IMR-90 (cell line): ENCODE results near the gene TFAP2A. TPM values are rescaled to one million over a fixed set of nuclear protein-coding genes. Genes with fewer than 3 reads are reported as not detected.

Experiments
- ATAC-seq: fragments of 200-7000 bp; cut with Tn5 transposase; 2 replicates; pipeline ENCODE4 v1.9.1; 2020; ENCODE audit warnings: low read depth, mild to moderate bottlenecking, moderate library complexity
- BruUV-seq: library from RNA; stranded (reverse); fragments of 400-500 nt; replicated peaks from 2 replicates; lab custom pipeline; 2021; lab: Mats Ljungman, UMichigan
- CTCF ChIA-PET: fragments of 300-600 bp; formaldehyde crosslinking; extraction: SDS; loops from one replicate; lab custom pipeline; 2021; ENCODE audit warnings: antibody characterized with exemption; lab: Yijun Ruan, JAX
- POLR2A ChIA-PET: fragments of 300-600 bp; sonication (Branson Sonifier 250); formaldehyde crosslinking; loops from one replicate; lab custom pipeline; 2022; ENCODE audit warnings: antibody characterized with exemption; ENCODE audit not compliant: unreplicated experiment; lab: Charles Lee
- DNase-seq: peaks from one replicate; pipeline ENCODE4 v3.0.0; 2013
- H2AFZ ChIP-seq: replicated peaks from 2 replicates; pipeline ENCODE3; 2013; ENCODE audit warnings: low read length, mild to moderate bottlenecking; ENCODE audit not compliant: poor library complexity
- H2AK5ac ChIP-seq: 2 replicates; pipeline ENCODE4 v1.6.1; 2013; ENCODE audit warnings: low read depth, low read length, inconsistent platforms
- H2AK9ac ChIP-seq: replicated peaks from 2 replicates; pipeline ENCODE3; 2013; ENCODE audit warnings: mild to moderate bottlenecking, low read depth, low read length, moderate library complexity; ENCODE audit not compliant: poor library complexity
- H2BK120ac ChIP-seq: 2 replicates; pipeline ENCODE4 v1.6.1; 2013; ENCODE audit warnings: low read depth, low read length, inconsistent platforms
- H2BK15ac ChIP-seq: 3 replicates; pipeline ENCODE4 v1.6.1; 2013; ENCODE audit warnings: low read depth, low read length, inconsistent platforms
- H2BK20ac ChIP-seq: 2 replicates; pipeline ENCODE4 v1.6.1; 2013; ENCODE audit warnings: low read depth, mild to moderate bottlenecking, inconsistent platforms, low read length, moderate library complexity
- H2BK5ac ChIP-seq: 2 replicates; pipeline ENCODE4 v1.6.1; 2013; ENCODE audit warnings: mild to moderate bottlenecking, low read depth, low read length, inconsistent platforms; ENCODE audit not compliant: poor library complexity, severe bottlenecking
- H3K14ac ChIP-seq: replicated peaks from 2 replicates; pipeline ENCODE4 v1.6.1; 2013; ENCODE audit warnings: low read depth, low read length, inconsistent platforms
- H3K18ac ChIP-seq: 2 replicates; pipeline ENCODE4 v1.6.1; 2013; ENCODE audit warnings: low read depth, low read length, control low read depth
- H3K23ac ChIP-seq: 2 replicates; pipeline ENCODE4 v1.6.1; 2013; ENCODE audit warnings: low read depth, low read length, inconsistent platforms
- H3K27ac ChIP-seq: 2 replicates; pipeline ENCODE4 v1.5.1; 2013; ENCODE audit warnings: mild to moderate bottlenecking, control low read depth, low read length; ENCODE audit not compliant: insufficient read depth
- H3K27me3 ChIP-seq: 2 replicates; pipeline ENCODE4 v1.6.1; 2013; ENCODE audit warnings: low read length; ENCODE audit not compliant: control insufficient read depth, insufficient read depth
- H3K36me3 ChIP-seq: 2 replicates; pipeline ENCODE4 v1.6.1; 2013; ENCODE audit warnings: low read length, mixed read lengths; ENCODE audit not compliant: control insufficient read depth, insufficient read depth
- H3K4ac ChIP-seq: 2 replicates; pipeline ENCODE4 v1.6.1; 2013; ENCODE audit warnings: low read depth, low read length, inconsistent platforms
- H3K4me1 ChIP-seq: 2 replicates; pipeline ENCODE4 v1.6.1; 2013; ENCODE audit warnings: low read length, mixed read lengths; ENCODE audit not compliant: control insufficient read depth, insufficient read depth
- H3K4me2 ChIP-seq: 2 replicates; pipeline ENCODE4 v1.6.1; 2013; ENCODE audit warnings: low read depth, mild to moderate bottlenecking, control low read depth, low read length, moderate library complexity
- H3K4me3 ChIP-seq: 2 replicates; pipeline ENCODE4 v1.5.1; 2013; ENCODE audit warnings: low read depth, mild to moderate bottlenecking, control low read depth, low read length, moderate library complexity; ENCODE audit not compliant: insufficient read depth
- H3K56ac ChIP-seq: 2 replicates; pipeline ENCODE4 v1.6.1; 2013; ENCODE audit warnings: low read length, inconsistent platforms; ENCODE audit not compliant: insufficient read depth; ENCODE audit errors: extremely low read depth
- H3K79me1 ChIP-seq, 2 experiments: 2 replicates each; pipeline ENCODE4 v1.6.1; 2013; ENCODE audit warnings: low read length in 2 of 2, inconsistent platforms in 1 of 2, low read depth in 1 of 2
- H3K9ac ChIP-seq: 2 replicates; pipeline ENCODE4 v1.6.1; 2013; ENCODE audit warnings: low read depth, low read length, control low read depth
- H3K9me1 ChIP-seq: 2 replicates; pipeline ENCODE4 v1.6.1; 2013; ENCODE audit warnings: low read length, inconsistent platforms; ENCODE audit not compliant: insufficient read depth
- H3K9me3 ChIP-seq: 2 replicates; pipeline ENCODE4 v1.6.1; 2013; ENCODE audit warnings: low read length; ENCODE audit not compliant: control insufficient read depth, insufficient read depth
- H4K20me1 ChIP-seq: 2 replicates; pipeline ENCODE4 v1.6.1; 2013; ENCODE audit warnings: low read length, inconsistent platforms; ENCODE audit not compliant: insufficient read depth
- H4K5ac ChIP-seq: 2 replicates; pipeline ENCODE4 v1.6.1; 2013; ENCODE audit warnings: mild to moderate bottlenecking, low read depth, low read length, control low read depth
- H4K8ac ChIP-seq, 2 experiments: 2 replicates each; pipeline ENCODE4 v1.6.1; 2013; ENCODE audit warnings: low read depth in 2 of 2, low read length in 2 of 2, control low read depth in 1 of 2, inconsistent platforms in 1 of 2
- H4K91ac ChIP-seq: 2 replicates; pipeline ENCODE4 v1.6.1; 2013; ENCODE audit warnings: low read depth, low read length, inconsistent platforms; ENCODE audit not compliant: insufficient read depth
- BHLHE40 ChIP-seq: fragments of 150-350 bp; IDR thresholded peaks from 2 replicates; pipeline ENCODE4 v1.6.1; 2016; ENCODE audit warnings: mild to moderate bottlenecking, low read depth, low read length
- CEBPB ChIP-seq: IDR thresholded peaks from 2 replicates; pipeline ENCODE4 v1.6.1; 2012; ENCODE audit warnings: low read depth, low read length, improper control_type of control experiment
- CHD1 ChIP-seq: IDR thresholded peaks from 2 replicates; pipeline ENCODE4 v1.6.1; 2012; ENCODE audit warnings: low read depth, low read length, improper control_type of control experiment
- ELK1 ChIP-seq: fragments of 150-350 bp; IDR thresholded peaks from 2 replicates; pipeline ENCODE4 v1.6.1; 2016; ENCODE audit warnings: low read depth, mild to moderate bottlenecking, low read length, moderate library complexity, borderline replicate concordance
- FOS ChIP-seq: fragments of 150-350 bp; IDR thresholded peaks from 2 replicates; pipeline ENCODE4 v1.6.1; 2016; ENCODE audit warnings: low read depth, low read length
- MAFK ChIP-seq: IDR thresholded peaks from 2 replicates; pipeline ENCODE4 v1.6.1; 2012; ENCODE audit warnings: low read depth, low read length, improper control_type of control experiment
- MAZ ChIP-seq: IDR thresholded peaks from 2 replicates; pipeline ENCODE4 v1.6.1; 2012; ENCODE audit warnings: low read depth, mild to moderate bottlenecking, low read length, improper control_type of control experiment, moderate library complexity, borderline replicate concordance
- MXI1 ChIP-seq: IDR thresholded peaks from 2 replicates; pipeline ENCODE4 v1.6.1; 2012; ENCODE audit warnings: low read depth, mild to moderate bottlenecking, low read length, moderate library complexity, borderline replicate concordance
- NFE2L2 ChIP-seq: fragments of 150-350 bp; IDR thresholded peaks from 2 replicates; pipeline ENCODE4 v1.6.1; 2016; ENCODE audit warnings: low read depth, mild to moderate bottlenecking, low read length
- POLR2A ChIP-seq: IDR thresholded peaks from 2 replicates; pipeline ENCODE4 v1.6.1; 2012; ENCODE audit warnings: mild to moderate bottlenecking, low read depth, low read length
- RAD21 ChIP-seq: IDR thresholded peaks from 2 replicates; pipeline ENCODE4 v1.6.1; 2012; ENCODE audit warnings: low read length, improper control_type of control experiment
- RCOR1 ChIP-seq: IDR thresholded peaks from 2 replicates; pipeline ENCODE4 v1.6.1; 2012; ENCODE audit warnings: mild to moderate bottlenecking, low read length, improper control_type of control experiment; ENCODE audit not compliant: insufficient replicate concordance
- RFX5 ChIP-seq: IDR thresholded peaks from 2 replicates; pipeline ENCODE4 v1.8.0; 2012; ENCODE audit warnings: low read depth, mild to moderate bottlenecking, low read length, moderate library complexity
- SMC3 ChIP-seq: fragments of 150-350 bp; IDR thresholded peaks from 2 replicates; pipeline ENCODE4 v1.6.1; 2016; ENCODE audit warnings: low read depth, mild to moderate bottlenecking, antibody characterized with exemption, low read length, moderate library complexity
- USF2 ChIP-seq: fragments of 150-350 bp; IDR thresholded peaks from 2 replicates; pipeline ENCODE4 v1.6.1; 2017; ENCODE audit warnings: mild to moderate bottlenecking, antibody characterized with exemption, low read length, low read depth
- WGBS, 2 experiments: methylation state at CpG; one replicate each; pipeline versions ENCODE4 v1.1.5 to v1.1.7; 2013; ENCODE audit warnings: missing lambda C conversion rate in 2 of 2; ENCODE audit not compliant: insufficient read length in 1 of 2; ENCODE audit errors: extremely low coverage in 2 of 2; 5-methylcytosine and 5-hydroxymethylcytosine counted together
- dilution Hi-C: fragments of 300-500 bp; cut with HindIII; formaldehyde crosslinking; loops from one replicate; pipeline ENCODE4 v1.14.3; 2018; ENCODE audit warnings: low sequenced_read_pairs; ENCODE audit not compliant: unreplicated experiment
- in situ Hi-C: fragments of 300-500 bp; cut with MboI; formaldehyde crosslinking; loops from 3 replicates; pipeline ENCODE4 v1.14.3; 2019; ENCODE audit warnings: low sequenced_read_pairs, inconsistent platforms, mixed read lengths
- intact Hi-C: fragments of 100-400 bp; cut with micrococcal nuclease; formaldehyde crosslinking; loops from 2 replicates; pipeline ENCODE4 v1.10.0; 2022
- polyA plus RNA-seq, 3 experiments: library from polyadenylated mRNA; depleted of rRNA; stranded (reverse); fragments of >200 nt; gene quantifications; 2 replicates each; pipeline ENCODE4 v1.2.3, GENCODE V29; 2012; ENCODE audit warnings: low replicate concordance in 1 of 3
- total RNA-seq: library from RNA; depleted of rRNA; stranded (reverse); fragments of >200 nt; gene quantifications from 2 replicates; pipeline ENCODE4 v1.2.3, GENCODE V29; 2012
- TF ChIP-seq, protein P1 (sequence below): conservative IDR thresholded peaks from 2 replicates; pipeline ENCODE4 v1.5.1; 2012; ENCODE audit warnings: mild to moderate bottlenecking, low read depth, low read length, improper control_type of control experiment

TFAP2A gene
- total and polyA plus RNA-seq, 2 of the 4 experiments (the other 2 are of a cell fraction) = 0.72 to 7.1 TPM

DNA sequence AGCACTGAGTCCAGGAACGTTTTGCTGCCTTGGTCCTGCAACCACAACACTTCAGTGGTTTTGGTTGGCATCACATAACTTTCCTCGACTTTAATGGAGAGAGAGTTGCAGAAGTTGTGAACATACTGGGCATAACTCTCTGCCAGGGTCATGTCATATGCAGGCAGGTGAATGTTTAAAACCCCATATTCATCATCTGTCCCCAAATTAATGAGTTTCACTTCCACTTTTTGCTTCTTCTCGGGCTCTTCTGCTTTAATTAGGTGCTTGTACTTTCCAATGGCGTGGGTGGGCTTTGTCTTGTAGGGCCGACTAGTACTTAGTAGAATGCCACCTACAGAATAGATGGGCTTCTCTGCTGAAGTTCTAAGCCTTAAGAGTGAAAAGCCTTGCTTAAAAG, 45.2 kb upstream of the TFAP2A start:
- no peaks in the 10 kb centered on the region for H3K4me1 ChIP-seq
- in situ Hi-C loops (no loop called here), intact Hi-C loops (no loop called here), dilution Hi-C loops (no loop called here)
- no peak overlapping the region for H3K27ac ChIP-seq
- no peaks in the 10 kb centered on the region for H3K79me1 ChIP-seq
- no peaks in the 10 kb centered on the region for H3K9me3 ChIP-seq
- H3K36me3 ChIP-seq = no peaks in the 10 kb centered on the region
- no CpG with 5 or more reads among the region's 5 CpGs for WGBS, 2 experiments
- no peak overlapping the region for H3K14ac ChIP-seq
- H3K4ac ChIP-seq = no peak overlapping the region
- H3K18ac ChIP-seq = no peak overlapping the region
- H4K8ac ChIP-seq = no peak overlapping the region
- no peak overlapping the region for H3K4me3 ChIP-seq
- H2AK5ac ChIP-seq = no peak overlapping the region
- H3K4me2 ChIP-seq = no peak overlapping the region
- no peak overlapping the region for H3K9ac ChIP-seq
- no TSS peak for BruUV-seq
- no peak overlapping the region for H3K23ac ChIP-seq
- DNase-seq (no peak), ATAC-seq (no peak)
- no peak overlapping the region for H2AFZ ChIP-seq
- no peaks in the 10 kb centered on the region; the same call in 1 of the 2 replicates for H3K27me3 ChIP-seq
- H2BK120ac ChIP-seq = no peak overlapping the region
- ChIA-PET POLR2A (no interaction called here), CTCF (interaction anchor here (0.6 kb wide), 1 partner anchor 945 kb away, joined by 3 read pairs; no protein-coding TSS in a partner anchor)
- no peak overlapping the region for H2AK9ac ChIP-seq
- H4K91ac ChIP-seq = no peak overlapping the region
- H3K56ac ChIP-seq = no peak overlapping the region
- H4K20me1 ChIP-seq = no peaks in the 10 kb centered on the region
- no peak overlapping the region for H2BK5ac ChIP-seq
- no peak overlapping the region for H2BK15ac ChIP-seq
- H4K5ac ChIP-seq = no peak overlapping the region
- H2BK20ac ChIP-seq = no peak overlapping the region
- no peaks in the 10 kb centered on the region for H3K9me1 ChIP-seq
- TF ChIP-seq MAFK (no peak), CHD1 (no peak), MXI1 (no peak), RFX5 (no peak), MAZ (no peak), NFE2L2 (no peak), POLR2A (no peak), BHLHE40 (no peak), SMC3 (no peak), ELK1 (no peak), FOS (no peak), CEBPB (no peak), RCOR1 (no peak), USF2 (no peak), RAD21 (no peak)
- TF ChIP-seq, protein P1, sequence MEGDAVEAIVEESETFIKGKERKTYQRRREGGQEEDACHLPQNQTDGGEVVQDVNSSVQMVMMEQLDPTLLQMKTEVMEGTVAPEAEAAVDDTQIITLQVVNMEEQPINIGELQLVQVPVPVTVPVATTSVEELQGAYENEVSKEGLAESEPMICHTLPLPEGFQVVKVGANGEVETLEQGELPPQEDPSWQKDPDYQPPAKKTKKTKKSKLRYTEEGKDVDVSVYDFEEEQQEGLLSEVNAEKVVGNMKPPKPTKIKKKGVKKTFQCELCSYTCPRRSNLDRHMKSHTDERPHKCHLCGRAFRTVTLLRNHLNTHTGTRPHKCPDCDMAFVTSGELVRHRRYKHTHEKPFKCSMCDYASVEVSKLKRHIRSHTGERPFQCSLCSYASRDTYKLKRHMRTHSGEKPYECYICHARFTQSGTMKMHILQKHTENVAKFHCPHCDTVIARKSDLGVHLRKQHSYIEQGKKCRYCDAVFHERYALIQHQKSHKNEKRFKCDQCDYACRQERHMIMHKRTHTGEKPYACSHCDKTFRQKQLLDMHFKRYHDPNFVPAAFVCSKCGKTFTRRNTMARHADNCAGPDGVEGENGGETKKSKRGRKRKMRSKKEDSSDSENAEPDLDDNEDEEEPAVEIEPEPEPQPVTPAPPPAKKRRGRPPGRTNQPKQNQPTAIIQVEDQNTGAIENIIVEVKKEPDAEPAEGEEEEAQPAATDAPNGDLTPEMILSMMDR = no peak
